SW 1271 (cell line): ENCODE results near the gene FAM9C.
A peak's percentile ranks its signal among the peaks of the same experiment; 100 is the strongest.

ENCODE experiments used
- DNase-seq, 2 experiments: peaks; one replicate each; lab custom pipeline; 2025; lab: John Stamatoyannopoulos, UW

The FAM9C gene

GRCh38 chrX:13007519-13008188 is 36.8 kb downstream of the FAM9C start:
- DNase-seq = no peak

GRCh38 chrX:13005661-13006473 is 38.6 kb downstream of the FAM9C start:
- no peak for DNase-seq

- no peak for DNase-seq
Observed at GRCh38 chrX:13001961-13002671, 42.3 kb downstream of the FAM9C start.

- no peak for DNase-seq
Observed at GRCh38 chrX:13001097-13001496, 43.3 kb downstream of the FAM9C start.

GRCh38 chrX:13000301-13000811 is 44.1 kb downstream of the FAM9C start:
- no peak for DNase-seq

- DNase-seq = no peak
Observed at GRCh38 chrX:12999422-12999821, 45.0 kb downstream of the FAM9C start.

- DNase-seq = no peak
Observed at GRCh38 chrX:12997906-12998687, 46.3 kb downstream of the FAM9C start.

- no peak for DNase-seq
Observed at GRCh38 chrX:12996934-12997435, 47.4 kb downstream of the FAM9C start.

- DNase-seq = no peak
Observed at GRCh38 chrX:12994321-12994720, 50.1 kb downstream of the FAM9C start.

- DNase-seq = no peak
Observed at GRCh38 chrX:12993826-12994225, 50.6 kb downstream of the FAM9C start.

- no peak for DNase-seq
Observed at GRCh38 chrX:12992544-12993118, 51.8 kb downstream of the FAM9C start.

GRCh38 chrX:12991575-12991974 is 52.8 kb downstream of the FAM9C start:
- DNase-seq = no peak

GRCh38 chrX:12989461-12989860 is 55.0 kb downstream of the FAM9C start:
- no peak for DNase-seq

GRCh38 chrX:12988797-12989196 is 55.6 kb downstream of the FAM9C start:
- peak in 1 of 2 experiments; percentile 31 for DNase-seq

GRCh38 chrX:12987900-12988594 is 56.4 kb downstream of the FAM9C start:
- DNase-seq = no peak

GRCh38 chrX:12987340-12987739 is 57.1 kb downstream of the FAM9C start:
- DNase-seq = no peak

GRCh38 chrX:12986886-12987285 is 57.5 kb downstream of the FAM9C start:
- no peak for DNase-seq

GRCh38 chrX:12986164-12986779 is 58.1 kb downstream of the FAM9C start:
- no peak for DNase-seq
